Activated naive CD8-positive, alpha-beta T cell treated with anti-CD3 and anti-CD28 coated beads for 36 hours (primary cell): ENCODE measurements around the gene SIGLEC1. TPM values are rescaled to one million over a fixed set of nuclear protein-coding genes. Genes with fewer than 3 reads are reported as not detected.

Experiments
- DNase-seq: peaks from one replicate; pipeline ENCODE4 v3.0.0; 2021
- H3K27ac Mint-ChIP-seq: one replicate; pipeline ENCODE4 v1.8.0; 2022; ENCODE audit warnings: mild to moderate bottlenecking, moderate library complexity, mixed read lengths
- H3K27me3 Mint-ChIP-seq: one replicate; pipeline ENCODE4 v1.8.0; 2022; ENCODE audit warnings: mild to moderate bottlenecking, mixed read lengths
- H3K36me3 Mint-ChIP-seq: one replicate; pipeline ENCODE4 v1.8.0; 2021; ENCODE audit warnings: mild to moderate bottlenecking, mixed read lengths
- H3K4me1 Mint-ChIP-seq: one replicate; pipeline ENCODE4 v1.8.0; 2021; ENCODE audit warnings: mixed read lengths
- H3K4me3 Mint-ChIP-seq: one replicate; pipeline ENCODE4 v1.8.0; 2022; ENCODE audit warnings: mild to moderate bottlenecking, moderate library complexity, mixed read lengths
- H3K9me3 Mint-ChIP-seq: one replicate; pipeline ENCODE4 v1.8.0; 2022; ENCODE audit warnings: mixed read lengths
- total RNA-seq, 2 experiments: library from RNA; stranded (reverse); gene quantifications; one replicate each; pipeline ENCODE4 v1.2.3, GENCODE V29; 2021

The SIGLEC1 gene
- total RNA-seq, 2 experiments from 2014 or later = not detected

- no peak overlapping the region for H3K27ac Mint-ChIP-seq
- H3K4me3 Mint-ChIP-seq = no peak overlapping the region
- H3K4me1 Mint-ChIP-seq = no peaks in the 10 kb centered on the region
- DNase-seq = no peak
- H3K36me3 Mint-ChIP-seq = no peaks in the 10 kb centered on the region
- H3K27me3 Mint-ChIP-seq = no peaks in the 10 kb centered on the region
- H3K9me3 Mint-ChIP-seq = no peaks in the 10 kb centered on the region
These were observed 9.6 kb downstream of the SIGLEC1 start for GRCh38 chr20:3702611-3703391.

GRCh38 chr20:3701061-3701998, 11.1 kb downstream of the SIGLEC1 start:
- no peaks in the 10 kb centered on the region for H3K36me3 Mint-ChIP-seq
- no peak for DNase-seq
- H3K4me1 Mint-ChIP-seq = no peaks in the 10 kb centered on the region
- H3K4me3 Mint-ChIP-seq = no peak overlapping the region
- no peaks in the 10 kb centered on the region for H3K9me3 Mint-ChIP-seq
- no peaks in the 10 kb centered on the region for H3K27me3 Mint-ChIP-seq
- H3K27ac Mint-ChIP-seq = no peak overlapping the region

- Mint-ChIP-seq H3K27ac (no peak overlapping the region), H3K27me3 (no peaks in the 10 kb centered on the region), H3K36me3 (no peaks in the 10 kb centered on the region), H3K9me3 (no peaks in the 10 kb centered on the region), H3K4me1 (no peaks in the 10 kb centered on the region), H3K4me3 (no peak overlapping the region)
- DNase-seq = no peak
These were observed 13.4 kb downstream of the SIGLEC1 start for GRCh38 chr20:3699037-3699436.

- H3K9me3 Mint-ChIP-seq = no peaks in the 10 kb centered on the region
- H3K4me1 Mint-ChIP-seq = no peaks in the 10 kb centered on the region
- H3K27me3 Mint-ChIP-seq = no peaks in the 10 kb centered on the region
- H3K27ac Mint-ChIP-seq = no peak overlapping the region
- H3K4me3 Mint-ChIP-seq = no peak overlapping the region
- no peak for DNase-seq
- H3K36me3 Mint-ChIP-seq = no peaks in the 10 kb centered on the region
These were observed 13.8 kb downstream of the SIGLEC1 start for GRCh38 chr20:3698591-3699001.

GRCh38 chr20:3697588-3698305, 14.7 kb downstream of the SIGLEC1 start:
- no peak for DNase-seq
- Mint-ChIP-seq H3K27ac (no peak overlapping the region), H3K27me3 (no peaks in the 10 kb centered on the region), H3K9me3 (no peaks in the 10 kb centered on the region), H3K4me3 (no peak overlapping the region), H3K4me1 (no peaks in the 10 kb centered on the region), H3K36me3 (no peaks in the 10 kb centered on the region)

GRCh38 chr20:3696745-3697587, 15.4 kb downstream of the SIGLEC1 start:
- no peak for DNase-seq
- Mint-ChIP-seq H3K9me3 (no peaks in the 10 kb centered on the region), H3K36me3 (no peaks in the 10 kb centered on the region), H3K27ac (no peak overlapping the region), H3K27me3 (no peaks in the 10 kb centered on the region), H3K4me3 (no peak overlapping the region), H3K4me1 (no peaks in the 10 kb centered on the region)

GRCh38 chr20:3696200-3696599, 16.2 kb downstream of the SIGLEC1 start:
- Mint-ChIP-seq H3K27me3 (no peaks in the 10 kb centered on the region), H3K9me3 (no peaks in the 10 kb centered on the region), H3K4me3 (no peak overlapping the region), H3K27ac (no peak overlapping the region), H3K4me1 (no peaks in the 10 kb centered on the region), H3K36me3 (no peaks in the 10 kb centered on the region)
- no peak for DNase-seq

- Mint-ChIP-seq H3K9me3 (no peaks in the 10 kb centered on the region), H3K36me3 (no peaks in the 10 kb centered on the region), H3K27me3 (no peaks in the 10 kb centered on the region), H3K4me3 (no peak overlapping the region), H3K4me1 (no peaks in the 10 kb centered on the region), H3K27ac (no peak overlapping the region)
- DNase-seq = no peak
These were observed 17.5 kb downstream of the SIGLEC1 start for GRCh38 chr20:3694864-3695263.

- Mint-ChIP-seq H3K27me3 (no peaks in the 10 kb centered on the region), H3K36me3 (no peaks in the 10 kb centered on the region), H3K4me3 (no peak overlapping the region), H3K27ac (no peak overlapping the region), H3K4me1 (no peaks in the 10 kb centered on the region), H3K9me3 (no peaks in the 10 kb centered on the region)
- DNase-seq = no peak
These were observed 19.0 kb downstream of the SIGLEC1 start for GRCh38 chr20:3693376-3693775.

GRCh38 chr20:3692706-3693294, 19.6 kb downstream of the SIGLEC1 start:
- no peak overlapping the region for H3K27ac Mint-ChIP-seq
- H3K36me3 Mint-ChIP-seq = no peaks in the 10 kb centered on the region
- no peaks in the 10 kb centered on the region for H3K9me3 Mint-ChIP-seq
- no peaks in the 10 kb centered on the region for H3K27me3 Mint-ChIP-seq
- DNase-seq = no peak
- no peak overlapping the region for H3K4me3 Mint-ChIP-seq
- H3K4me1 Mint-ChIP-seq = no peaks in the 10 kb centered on the region

- no peak for DNase-seq
- Mint-ChIP-seq H3K4me1 (no peaks in the 10 kb centered on the region), H3K9me3 (no peaks in the 10 kb centered on the region), H3K27me3 (no peaks in the 10 kb centered on the region), H3K4me3 (no peak overlapping the region), H3K36me3 (no peaks in the 10 kb centered on the region), H3K27ac (no peak overlapping the region)
These were observed 20.5 kb downstream of the SIGLEC1 start for GRCh38 chr20:3691897-3692296.

GRCh38 chr20:3691306-3691705, 21.1 kb downstream of the SIGLEC1 start:
- no peak overlapping the region for H3K4me3 Mint-ChIP-seq
- peaks cover 3% of the 10 kb centered on the region for H3K27me3 Mint-ChIP-seq
- H3K36me3 Mint-ChIP-seq = no peaks in the 10 kb centered on the region
- H3K4me1 Mint-ChIP-seq = no peaks in the 10 kb centered on the region
- no peak for DNase-seq
- no peak overlapping the region for H3K27ac Mint-ChIP-seq
- H3K9me3 Mint-ChIP-seq = no peaks in the 10 kb centered on the region

- no peaks in the 10 kb centered on the region for H3K4me1 Mint-ChIP-seq
- no peak overlapping the region for H3K4me3 Mint-ChIP-seq
- H3K27ac Mint-ChIP-seq = no peak overlapping the region
- H3K27me3 Mint-ChIP-seq = peaks cover 5% of the 10 kb centered on the region
- H3K9me3 Mint-ChIP-seq = no peaks in the 10 kb centered on the region
- DNase-seq = no peak
- H3K36me3 Mint-ChIP-seq = no peaks in the 10 kb centered on the region
These were observed 22.0 kb downstream of the SIGLEC1 start for GRCh38 chr20:3690413-3690812.

- H3K27me3 Mint-ChIP-seq = peaks cover 5% of the 10 kb centered on the region
- H3K4me1 Mint-ChIP-seq = no peaks in the 10 kb centered on the region
- H3K4me3 Mint-ChIP-seq = no peak overlapping the region
- no peaks in the 10 kb centered on the region for H3K36me3 Mint-ChIP-seq
- no peak for DNase-seq
- no peaks in the 10 kb centered on the region for H3K9me3 Mint-ChIP-seq
- H3K27ac Mint-ChIP-seq = no peak overlapping the region
These were observed 22.4 kb downstream of the SIGLEC1 start for GRCh38 chr20:3689978-3690377.
